ENCODE measurements around the gene PRR9.
A peak's percentile ranks its signal among the peaks of the same experiment; 100 is the strongest.
"Not testable (repeated sequence)": the region's sequence is repeated elsewhere in the genome, so short reads cannot be mapped to it uniquely, and the experiment has no call there.

The PRR9 gene

GRCh38 chr1:153217212-153217611 is at the start of gene PRR9:
Gene PRR9, plus strand, starts transcription at chr1:153217584. Its CDS starts 561 bp downstream, at chr1:153218145.
- DNase-seq, result no peak

GRCh38 chr1:153168686-153169085 is 48.7 kb upstream of the PRR9 start:
- no peak for DNase-seq

- DNase-seq, result no peak
Observed at GRCh38 chr1:153174624-153175023, 42.8 kb upstream of the PRR9 start.

GRCh38 chr1:153178922-153179321 is 38.5 kb upstream of the PRR9 start:
- no peak for DNase-seq

- no peak for DNase-seq
Observed at GRCh38 chr1:153180556-153180955, 36.8 kb upstream of the PRR9 start.

- DNase-seq, result not testable (repeated sequence)
Observed at GRCh38 chr1:153188301-153188700, 29.1 kb upstream of the PRR9 start.

GRCh38 chr1:153190373-153190772 is 27.0 kb upstream of the PRR9 start:
- no peak for DNase-seq

- DNase-seq, result no peak
Observed at GRCh38 chr1:153192697-153193096, 24.7 kb upstream of the PRR9 start.

- DNase-seq, result no peak
Observed at GRCh38 chr1:153194331-153195050, 22.9 kb upstream of the PRR9 start.

- no peak for DNase-seq
Observed at GRCh38 chr1:153195216-153195615, 22.2 kb upstream of the PRR9 start.

GRCh38 chr1:153202006-153202405 is 15.4 kb upstream of the PRR9 start:
- DNase-seq, result no peak

- DNase-seq, result no peak
Observed at GRCh38 chr1:153203130-153203529, 14.3 kb upstream of the PRR9 start, which contains the start of gene LELP1. Gene LELP1, plus strand, starts transcription at chr1:153203430. Its CDS starts 1,278 bp downstream, at chr1:153204708.

- no peak for DNase-seq
Observed at GRCh38 chr1:153206631-153207030, 10.8 kb upstream of the PRR9 start.

- no peak for DNase-seq
Observed at GRCh38 chr1:153210206-153210605, 7.2 kb upstream of the PRR9 start.

GRCh38 chr1:153212201-153212600 is 5.2 kb upstream of the PRR9 start:
- DNase-seq, result no peak

GRCh38 chr1:153213519-153213918 is 3.9 kb upstream of the PRR9 start:
- DNase-seq, result no peak

GRCh38 chr1:153217744-153218416 is 496 bp downstream of the PRR9 start:
- no peak for DNase-seq

GRCh38 chr1:153220606-153221303 is 3.4 kb downstream of the PRR9 start:
- DNase-seq, result no peak

- peak; percentile 42 for DNase-seq
Observed at GRCh38 chr1:153223040-153223891, 5.9 kb downstream of the PRR9 start.

- DNase-seq, result no peak
Observed at GRCh38 chr1:153227810-153228209, 10.4 kb downstream of the PRR9 start.

- DNase-seq, result no peak
Observed at GRCh38 chr1:153228491-153228890, 11.1 kb downstream of the PRR9 start.

GRCh38 chr1:153229076-153229829 is 11.9 kb downstream of the PRR9 start:
- peak; percentile 11 for DNase-seq

Data from CD4-positive, alpha-beta T cell treated with Interleukin-10 for 1 hour (primary cell).